Measurements from ENCODE around the gene ATP6V0D1.

ATP6V0D1 gene

DNA sequence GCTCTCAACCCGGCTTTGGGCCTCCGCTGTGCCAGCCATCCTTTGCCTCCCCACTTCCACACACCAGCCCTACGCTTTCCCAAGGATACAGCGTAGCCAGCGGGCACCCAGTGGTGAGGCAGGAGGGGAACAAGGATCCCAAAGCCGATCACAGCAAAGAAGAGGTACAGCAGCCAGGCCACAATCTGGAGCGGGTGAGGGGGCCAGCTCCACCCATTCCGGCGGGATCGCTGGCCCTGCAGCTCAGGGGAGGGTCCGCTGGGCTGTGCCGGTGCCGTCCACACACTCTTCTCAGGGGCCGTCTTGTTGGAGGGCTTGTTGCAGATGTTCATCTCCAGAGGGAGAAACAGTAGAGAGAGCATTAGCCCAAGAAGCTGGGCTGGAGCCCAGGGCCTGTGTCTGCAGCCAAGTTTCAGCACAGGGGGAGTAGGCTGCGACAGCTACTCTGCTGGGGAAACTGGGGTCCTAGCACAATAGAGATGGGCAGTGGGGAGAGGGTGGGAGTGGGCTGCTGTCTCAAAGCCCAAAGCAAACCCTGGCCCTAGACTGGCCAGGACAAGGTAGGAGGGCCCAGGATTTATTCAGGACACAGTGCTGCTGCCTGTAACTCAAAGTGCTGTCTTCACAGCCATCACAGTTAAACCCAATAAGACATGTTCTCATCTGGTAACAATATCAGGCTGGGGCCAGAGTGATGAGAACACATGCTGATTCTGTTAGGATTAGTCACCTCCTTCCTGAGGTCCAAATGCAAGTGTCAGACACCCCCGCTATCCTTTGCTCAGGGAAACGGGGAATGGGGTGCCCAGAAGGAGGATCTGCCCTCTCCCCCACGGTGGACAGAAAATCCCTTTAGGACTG lies 74.6 kb downstream of the ATP6V0D1 start:
- no peak for DNase-seq (ENCODE audit: low read depth)

DNA sequence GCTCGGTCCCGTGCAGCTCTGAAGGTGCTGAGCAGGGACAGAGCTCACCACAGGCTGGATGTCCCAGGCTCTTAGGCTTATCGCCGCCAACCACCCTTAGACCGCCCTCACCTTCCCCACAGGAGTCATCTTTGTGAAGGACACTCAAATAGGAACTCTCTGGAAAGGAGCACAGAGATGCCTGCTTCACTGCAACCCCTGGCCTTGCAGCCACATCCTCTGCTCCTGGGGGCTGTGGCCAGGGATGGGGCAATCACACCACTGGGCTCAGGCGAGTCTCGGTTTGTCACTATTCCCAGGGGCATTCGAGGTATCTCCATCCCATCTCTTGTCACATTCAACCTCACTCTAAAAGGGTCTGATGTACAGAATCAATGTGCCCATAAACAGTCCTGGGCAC lies 75.6 kb downstream of the ATP6V0D1 start:
- no peak for DNase-seq (ENCODE audit: low read depth)

DNA sequence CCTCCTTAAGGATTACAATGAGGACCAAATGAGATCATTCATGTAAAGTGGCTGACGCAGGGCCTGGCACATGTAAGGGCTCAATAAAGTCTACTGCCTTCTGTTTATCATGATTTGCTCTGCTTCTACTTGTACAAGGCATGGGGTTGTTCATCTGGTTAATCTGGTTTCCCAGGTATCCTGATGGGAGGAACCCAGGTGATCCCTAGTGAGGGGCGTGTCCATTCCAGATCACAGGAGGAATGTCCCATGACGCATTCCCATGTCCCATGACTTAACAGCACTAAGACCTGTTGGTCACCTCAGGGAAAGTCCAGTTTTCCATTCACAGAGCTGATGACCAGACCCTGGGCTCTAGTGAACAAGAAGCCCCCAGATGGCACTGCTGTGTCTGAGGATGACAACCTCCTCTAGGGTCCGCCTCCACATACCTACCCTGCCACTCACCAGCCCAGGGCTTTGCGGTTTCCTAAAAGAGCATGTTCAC lies 76.2 kb downstream of the ATP6V0D1 start:
- DNase-seq (ENCODE audit: low read depth), result no peak

DNA sequence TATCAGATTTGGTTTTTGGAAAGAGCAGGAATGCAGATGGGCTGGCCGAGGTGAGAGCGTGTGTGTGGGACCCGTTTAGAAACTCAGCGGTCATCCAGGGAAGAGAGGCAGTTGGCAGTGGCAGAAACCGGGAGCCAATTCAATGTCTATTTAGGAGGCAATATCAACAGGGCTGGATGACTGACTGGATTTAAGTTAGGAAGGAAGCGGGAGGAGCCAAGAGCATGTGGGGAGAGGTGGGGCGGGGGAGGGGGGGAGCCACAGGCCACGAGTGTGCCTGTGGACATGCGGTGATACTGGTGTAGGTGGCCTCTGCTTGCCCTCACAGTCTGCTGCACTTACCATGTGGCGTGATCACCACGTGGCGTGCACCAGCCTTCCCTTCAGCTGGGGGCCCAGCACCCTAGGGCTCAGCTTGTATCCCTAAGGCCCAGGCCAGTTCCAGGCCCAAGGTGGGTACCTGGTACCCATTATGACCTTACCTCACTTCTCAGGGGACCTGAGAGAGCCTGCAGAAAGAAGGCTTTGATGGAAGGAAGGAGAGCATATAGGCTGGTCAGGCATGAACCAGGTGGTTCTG lies 76.9 kb downstream of the ATP6V0D1 start:
- no peak for DNase-seq (ENCODE audit: low read depth)

DNA sequence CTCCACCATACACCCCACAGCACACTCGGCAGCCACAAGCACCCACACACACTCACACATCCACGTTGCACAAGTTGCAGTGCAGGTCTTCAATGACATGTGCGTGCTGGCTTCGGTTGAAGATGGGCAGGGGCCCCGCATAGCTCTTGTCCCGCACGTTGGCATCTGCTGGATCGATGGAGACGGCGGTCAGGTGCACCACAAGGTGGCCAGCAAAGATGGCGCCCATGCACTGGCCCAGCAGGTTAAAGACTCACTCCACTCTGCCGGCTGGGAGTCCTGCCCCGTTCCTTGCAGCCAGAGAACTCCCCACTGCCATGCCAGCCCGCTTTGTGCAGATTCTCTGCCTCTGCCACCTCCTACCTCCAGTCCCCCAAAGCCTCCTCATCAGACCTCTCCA lies 80.1 kb downstream of the ATP6V0D1 start:
- no peak for DNase-seq (ENCODE audit: low read depth)

DNA sequence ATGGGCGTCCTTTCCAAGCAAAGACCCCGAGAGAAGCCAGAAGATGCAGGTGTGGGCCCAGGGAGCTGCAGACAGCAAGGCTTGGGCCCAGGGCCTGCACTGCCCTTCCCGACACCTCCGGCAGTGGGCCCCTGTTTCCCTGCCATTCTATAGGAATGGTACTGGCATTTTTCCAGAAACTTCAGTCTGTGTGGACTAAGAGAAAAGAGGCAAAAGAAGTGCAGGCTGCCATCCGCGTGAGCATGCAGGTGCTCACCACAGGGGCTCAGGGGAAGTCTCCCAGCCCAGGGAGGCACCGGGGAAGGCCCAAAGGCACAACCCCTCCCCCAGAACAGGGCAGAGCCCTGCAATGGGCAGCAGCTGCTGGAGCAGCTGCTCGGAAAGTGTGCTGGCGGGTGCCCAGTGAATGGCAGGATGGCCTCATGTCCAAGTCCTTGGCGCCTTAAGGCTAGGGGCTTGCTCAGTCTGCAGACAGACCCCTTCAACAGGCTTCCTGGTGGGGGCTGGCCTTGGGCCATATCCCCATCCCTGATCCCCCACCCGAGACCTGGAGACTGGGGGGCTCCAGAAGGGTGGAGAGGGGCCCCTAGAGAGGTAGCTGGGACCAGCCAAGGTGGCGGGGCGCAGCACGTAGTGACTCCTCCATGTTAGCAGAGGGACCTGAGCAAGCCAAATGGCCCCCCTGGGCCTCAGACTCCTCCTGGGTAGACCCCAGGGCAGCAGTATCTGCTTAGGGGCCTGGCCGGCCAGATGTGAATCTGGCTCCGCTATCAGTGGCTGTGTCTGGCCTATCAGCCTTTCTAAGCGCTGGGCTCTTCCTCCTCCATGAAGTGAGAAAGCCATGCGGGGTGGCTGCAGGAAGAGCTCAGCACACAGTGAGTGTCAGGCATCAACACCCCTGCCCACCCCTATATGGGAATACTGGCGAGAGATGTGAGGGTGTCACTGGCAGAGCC lies 80.9 kb downstream of the ATP6V0D1 start:
- no peak for DNase-seq (ENCODE audit: low read depth)

DNA sequence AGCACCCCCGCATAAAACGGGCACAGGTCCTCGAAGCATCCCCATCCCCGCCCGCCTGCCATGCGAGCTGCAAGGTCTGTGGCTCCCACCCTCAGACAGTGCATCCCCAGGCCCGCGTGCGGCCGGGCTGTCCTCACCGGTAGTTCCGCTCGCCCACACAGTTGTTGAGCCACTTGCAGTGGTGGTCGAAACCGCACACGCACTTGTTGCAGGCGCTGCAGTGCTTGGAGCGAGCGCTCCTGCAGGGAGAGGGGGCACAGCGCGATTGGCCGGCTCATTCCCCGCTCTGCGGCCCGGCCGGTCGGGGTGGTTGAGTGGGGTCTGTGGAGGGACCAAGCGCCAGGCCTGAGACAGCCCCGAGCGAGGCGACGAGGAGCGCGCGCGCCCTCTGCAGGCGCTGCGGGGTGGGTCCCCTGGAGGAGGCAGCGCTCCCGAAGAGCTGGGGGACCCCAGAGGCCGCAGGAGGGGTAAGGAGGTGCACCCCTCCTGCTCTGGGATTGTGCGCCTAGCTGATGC lies 81.7 kb downstream of the ATP6V0D1 start:
- DNase-seq (ENCODE audit: low read depth), result no peak

DNA sequence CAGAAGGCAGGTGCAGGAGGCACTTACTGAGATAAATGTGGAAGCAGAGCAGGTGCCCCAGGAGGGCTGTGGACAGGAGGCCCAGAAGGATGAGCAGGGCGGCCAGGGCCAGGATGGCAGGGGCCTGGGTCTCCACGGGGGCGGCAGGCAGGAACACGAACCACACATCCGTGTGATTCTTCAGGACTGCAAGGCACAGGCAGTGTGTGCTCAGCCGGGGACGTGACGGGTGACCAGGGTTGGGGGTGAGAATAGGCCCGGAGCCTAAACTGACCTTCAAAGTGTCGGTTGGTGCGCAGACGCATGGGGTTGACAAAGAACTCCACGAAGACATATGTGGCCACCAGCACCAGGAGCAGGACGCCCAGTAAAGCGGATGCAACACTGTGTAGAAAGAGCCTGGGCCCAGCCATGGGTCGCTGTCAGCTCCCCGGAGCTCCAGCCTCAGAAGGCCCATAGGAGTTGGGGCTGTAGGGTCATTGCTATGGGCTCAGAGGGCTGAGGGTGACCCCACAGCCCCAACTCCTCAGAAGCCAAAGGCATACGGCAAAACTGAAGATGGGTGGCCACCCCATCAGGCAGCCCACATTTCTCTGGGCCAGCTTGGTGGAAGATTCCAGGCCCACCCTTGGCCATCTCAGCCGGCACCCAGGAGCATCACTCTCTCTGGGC lies 82.3 kb downstream of the ATP6V0D1 start:
- no peak for DNase-seq (ENCODE audit: low read depth)

DNA sequence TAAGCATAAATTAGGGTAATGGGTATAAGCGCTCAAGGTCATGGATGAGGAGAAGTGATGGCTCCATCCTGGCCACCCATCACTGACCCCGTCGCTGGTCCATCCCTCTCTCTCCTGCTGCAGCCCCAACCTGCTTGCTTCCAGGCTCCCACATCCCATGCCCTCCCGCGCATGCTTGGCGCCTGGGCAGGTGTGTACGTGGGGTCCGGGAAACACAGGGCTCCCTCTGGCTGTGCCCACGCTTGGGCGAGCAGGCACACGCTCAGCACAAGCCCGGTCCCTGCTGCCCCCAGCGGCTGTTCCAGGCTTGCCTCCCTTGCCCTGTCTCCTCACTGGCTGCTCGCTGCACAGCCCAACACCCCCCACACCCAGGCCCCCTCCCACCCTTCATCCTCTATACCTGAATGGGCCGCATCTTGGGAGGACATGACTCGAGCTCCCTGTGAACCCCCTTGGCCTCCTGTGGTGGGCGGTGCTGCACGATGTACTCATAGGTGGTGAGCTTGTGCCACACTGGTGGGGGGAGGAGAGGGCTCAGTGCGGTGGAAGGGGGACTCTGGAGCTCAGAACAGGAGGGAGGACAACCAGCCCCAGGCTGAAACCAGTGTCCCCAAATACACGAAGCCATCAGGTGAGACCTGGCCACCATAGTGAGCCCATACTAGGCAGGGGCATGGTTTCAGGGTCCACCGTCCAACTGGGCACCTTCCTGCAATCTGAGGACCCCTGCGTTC lies 83.0 kb downstream of the ATP6V0D1 start:
- no peak for DNase-seq (ENCODE audit: low read depth)

DNA sequence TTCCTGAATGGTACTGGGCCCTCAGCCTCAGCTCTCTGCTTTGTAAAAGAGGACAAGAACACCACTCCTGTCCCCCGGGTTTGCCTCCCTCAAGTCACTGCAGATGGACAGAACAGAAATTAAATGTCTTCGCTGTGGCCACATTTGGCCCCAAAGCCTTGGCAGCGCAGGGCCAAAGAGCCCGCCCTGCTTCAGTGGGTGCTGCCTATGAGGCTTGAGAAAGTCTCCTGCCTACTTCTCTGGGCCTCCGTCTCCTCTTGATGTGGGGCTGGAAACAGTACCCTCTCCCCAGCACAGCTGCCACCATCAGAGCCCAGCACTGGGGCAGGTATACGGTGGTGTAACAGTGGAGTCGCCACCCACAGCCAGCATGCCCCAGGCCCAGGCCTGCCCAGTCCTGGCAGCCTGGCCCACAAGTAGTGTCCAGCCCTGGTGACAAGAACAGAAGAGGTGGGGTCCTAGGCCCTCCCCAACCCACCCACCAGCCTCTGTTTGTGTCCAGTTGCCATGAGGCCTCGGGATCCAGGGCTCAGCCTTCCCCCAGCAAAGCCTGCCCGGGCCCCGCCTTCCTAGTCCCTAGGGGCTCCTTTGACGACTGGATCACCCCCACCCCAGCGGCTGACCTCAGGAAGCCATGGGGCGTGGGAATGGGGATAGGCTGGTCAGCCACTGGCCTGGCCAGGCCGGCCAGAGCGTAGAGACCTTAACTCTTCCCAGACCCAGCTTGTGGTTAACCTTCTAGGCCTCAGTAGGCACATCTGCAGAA lies 83.7 kb downstream of the ATP6V0D1 start:
- no peak for DNase-seq (ENCODE audit: low read depth)

DNA sequence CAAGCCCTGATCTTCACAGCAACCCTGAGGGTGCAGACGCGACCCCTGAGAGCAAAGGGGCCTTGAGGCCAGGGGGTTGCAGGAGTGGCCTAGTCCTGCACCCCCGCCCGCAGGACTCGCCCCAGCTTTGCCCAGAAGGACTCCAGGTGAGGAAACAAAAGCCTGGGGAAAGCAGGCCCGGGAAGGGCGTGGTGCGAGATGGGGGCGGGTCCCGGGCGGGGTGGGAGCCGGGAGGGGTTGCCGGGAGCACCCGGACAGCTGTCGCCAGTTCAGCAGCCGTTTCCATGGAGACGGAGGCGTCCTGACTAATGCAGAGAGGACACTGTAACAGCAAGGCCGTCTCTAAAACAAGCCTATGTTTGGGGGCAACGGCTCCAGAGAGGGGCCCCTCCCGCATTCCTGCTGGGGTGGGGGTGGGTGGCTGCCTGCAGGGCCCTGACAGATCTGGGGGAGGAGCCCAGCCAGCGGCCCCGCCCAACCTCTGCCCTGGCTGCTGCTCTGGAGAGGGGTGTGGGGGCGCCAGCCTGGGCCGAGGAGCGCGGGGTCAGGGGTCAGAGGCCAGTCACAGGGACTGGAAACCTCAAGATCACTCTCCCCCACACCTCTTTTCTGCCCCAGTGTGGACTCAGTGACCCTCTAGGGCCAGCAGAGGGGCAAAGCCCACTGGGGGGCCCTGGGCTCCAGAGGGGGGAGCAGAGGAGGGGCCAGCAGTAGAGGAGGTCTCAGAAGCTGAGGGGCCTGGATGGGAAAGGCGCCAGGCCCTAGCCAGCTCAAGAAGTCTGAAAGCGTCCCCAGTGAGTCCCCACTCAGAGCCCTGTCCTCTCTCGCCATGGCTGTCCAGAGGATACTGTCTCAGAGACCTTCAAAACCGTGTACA lies 84.6 kb downstream of the ATP6V0D1 start:
- DNase-seq (ENCODE audit: low read depth), result no peak

DNA sequence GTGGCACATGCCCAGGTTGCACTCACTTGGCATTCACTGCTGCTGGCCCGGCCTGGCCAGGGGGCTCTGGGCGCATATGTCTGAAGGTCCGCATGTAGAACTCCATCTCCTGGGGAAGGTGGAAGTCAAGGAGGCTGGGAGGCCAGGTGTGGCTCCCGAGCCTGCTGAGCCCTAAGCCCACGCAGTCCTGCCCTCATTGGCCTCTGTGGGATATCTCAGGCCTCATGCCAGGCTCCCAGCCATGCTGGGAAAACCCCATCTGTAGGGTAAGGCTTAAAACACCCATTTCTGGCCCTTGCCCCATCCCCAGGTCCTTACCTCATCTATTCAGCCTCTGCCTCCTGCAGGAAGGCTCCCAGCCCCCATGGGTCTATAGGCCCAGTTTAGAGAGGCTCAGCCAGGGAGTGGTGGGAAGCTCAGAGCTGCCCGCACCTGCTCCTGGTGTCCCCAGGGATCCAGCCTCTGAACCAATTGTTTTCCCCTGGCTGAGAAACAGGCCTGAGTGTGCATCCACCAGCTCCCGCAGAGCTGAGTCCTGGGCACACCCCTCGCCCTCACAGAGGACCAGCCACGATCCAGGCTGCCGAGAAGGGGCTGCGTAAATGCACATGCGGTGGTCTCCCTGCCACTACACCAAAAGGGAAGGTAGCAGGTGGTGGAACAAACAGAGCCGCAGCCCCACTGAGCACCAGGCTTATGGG lies 85.3 kb downstream of the ATP6V0D1 start:
- no peak for DNase-seq (ENCODE audit: low read depth)

DNA sequence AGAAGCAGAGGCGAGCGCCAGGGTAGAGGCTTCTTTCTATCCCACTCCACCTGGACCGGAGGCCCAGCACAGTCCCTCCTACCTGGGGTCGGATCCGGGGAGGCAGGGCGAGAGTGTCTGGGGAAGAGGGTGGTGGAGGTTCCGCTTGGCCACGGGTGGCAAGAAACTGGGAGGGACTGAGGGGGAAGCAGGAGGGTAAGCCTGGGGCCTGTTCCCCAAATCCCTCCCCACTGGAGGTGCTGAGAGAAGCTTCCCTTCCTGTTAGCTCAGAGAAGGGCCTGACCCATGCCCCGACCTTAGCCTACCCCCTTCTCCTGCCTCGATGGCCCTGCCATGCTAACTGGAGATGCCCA lies 85.9 kb downstream of the ATP6V0D1 start:
- DNase-seq (ENCODE audit: low read depth), result no peak

DNA sequence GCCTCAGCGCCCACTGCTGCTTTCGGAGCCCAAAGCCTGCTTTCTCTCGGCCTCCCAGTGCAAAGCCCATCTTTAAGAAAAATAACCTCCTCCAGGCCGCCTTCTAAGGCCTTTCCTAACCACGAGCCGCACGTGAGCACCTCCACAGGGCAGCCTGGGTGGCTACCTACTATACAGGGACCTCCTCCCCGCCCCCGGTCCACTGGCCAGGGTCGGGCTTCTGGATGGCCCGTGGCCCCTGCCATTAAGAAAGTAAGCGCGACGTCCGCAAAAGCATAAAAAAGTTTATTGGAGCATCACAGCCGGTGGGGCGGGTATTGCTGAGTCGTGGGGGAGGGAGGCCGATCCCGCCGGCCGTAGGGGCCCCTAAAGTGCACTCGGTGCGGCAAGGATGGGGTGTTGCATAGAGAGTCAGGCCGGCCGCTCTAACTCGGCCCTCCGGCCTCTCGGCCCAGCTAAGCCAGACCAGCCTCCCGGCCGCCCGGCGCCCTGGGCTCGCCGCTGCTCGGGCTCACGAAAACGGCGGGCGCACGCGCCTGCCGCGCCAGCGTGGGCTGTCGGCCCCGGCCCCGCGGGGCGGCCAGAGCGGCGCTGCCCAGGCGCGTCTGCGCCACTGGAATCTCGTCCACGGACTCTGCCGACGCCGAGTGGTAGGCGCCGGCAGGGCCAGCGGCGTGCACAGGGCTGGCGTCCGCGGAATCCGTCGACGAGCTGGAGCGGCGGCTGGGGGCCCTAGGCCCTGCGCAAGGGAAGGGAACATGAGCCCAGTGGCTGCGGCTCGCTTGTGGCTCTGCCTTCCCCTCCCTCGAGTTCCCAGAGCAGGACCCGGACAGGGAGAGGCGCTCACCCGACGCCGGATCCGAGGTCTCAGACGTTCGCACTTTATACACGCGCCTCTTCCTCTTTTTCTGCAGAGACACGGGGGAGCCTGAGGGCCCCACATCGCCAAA lies 86.5 kb downstream of the ATP6V0D1 start:
- DNase-seq (ENCODE audit: low read depth), result no peak

DNA sequence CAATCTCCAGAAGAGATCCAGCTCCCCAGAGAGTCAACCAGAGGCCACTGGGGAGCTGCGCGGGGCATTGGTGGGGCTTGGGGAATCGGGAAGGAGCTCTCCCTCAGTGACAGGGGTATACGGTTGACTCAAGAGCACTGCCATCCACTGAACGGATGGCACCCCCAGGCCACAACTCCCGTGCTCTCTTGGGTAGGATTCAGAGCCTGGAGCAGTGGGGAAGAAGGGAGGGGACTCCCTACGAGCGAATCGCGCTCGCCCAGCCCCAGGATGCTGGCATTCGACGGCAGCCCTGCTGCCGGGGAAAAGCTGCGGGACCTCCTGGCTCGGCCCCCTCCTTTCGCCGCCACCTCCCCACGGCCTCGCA lies 87.2 kb downstream of the ATP6V0D1 start:
- DNase-seq (ENCODE audit: low read depth), result no peak

DNA sequence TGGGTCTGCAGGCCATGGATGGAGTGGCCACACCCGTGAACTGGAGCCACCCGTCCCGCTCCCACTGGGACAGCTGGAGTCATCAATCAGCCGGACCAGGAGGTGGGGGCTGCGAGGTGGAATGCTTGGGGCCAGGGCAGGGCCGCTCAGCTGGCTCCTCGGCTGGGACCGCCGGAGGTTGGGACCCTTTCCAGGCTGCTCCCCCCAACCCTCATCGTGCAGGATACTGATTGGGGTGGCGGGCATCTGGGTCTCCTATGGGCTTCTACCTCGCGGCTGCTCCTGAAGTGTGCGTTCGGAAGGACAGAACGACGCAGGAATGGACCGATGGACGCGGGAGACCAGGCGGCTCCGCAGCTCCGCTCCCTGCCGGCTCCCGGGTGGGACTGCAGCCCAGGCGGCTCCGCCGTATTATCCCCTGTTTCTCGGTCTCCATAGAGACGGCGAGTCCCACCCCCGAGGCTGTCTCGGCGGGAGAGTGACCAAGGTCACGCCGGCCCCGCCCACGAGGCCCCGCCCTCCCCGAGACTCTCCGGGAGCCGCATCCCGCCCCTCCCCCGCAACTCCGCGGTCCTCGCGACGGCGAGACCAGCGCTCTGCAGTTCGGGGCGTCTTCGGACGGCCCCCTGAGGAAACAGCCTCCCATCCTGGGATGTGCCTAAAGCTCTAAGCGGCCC lies 87.7 kb downstream of the ATP6V0D1 start, which contains the start of gene TPPP3:
TPPP3 (minus strand) TSS at position 388 of the 677 bp plus-strand sequence. CDS start 2,387 bp downstream, outside the sequence.
- no peak for DNase-seq (ENCODE audit: low read depth)
